GM18520 (cell line): ENCODE data around the gene SORCS3.
A peak's percentile ranks its signal among the peaks of the same experiment; 100 is the strongest.

Experiments used
- ATAC-seq: cut with Tn5 transposase; IDR thresholded peaks from one replicate; pipeline ENCODE4 v1.9.1; 2021; ENCODE audit not compliant: unreplicated experiment

The SORCS3 gene

DNA sequence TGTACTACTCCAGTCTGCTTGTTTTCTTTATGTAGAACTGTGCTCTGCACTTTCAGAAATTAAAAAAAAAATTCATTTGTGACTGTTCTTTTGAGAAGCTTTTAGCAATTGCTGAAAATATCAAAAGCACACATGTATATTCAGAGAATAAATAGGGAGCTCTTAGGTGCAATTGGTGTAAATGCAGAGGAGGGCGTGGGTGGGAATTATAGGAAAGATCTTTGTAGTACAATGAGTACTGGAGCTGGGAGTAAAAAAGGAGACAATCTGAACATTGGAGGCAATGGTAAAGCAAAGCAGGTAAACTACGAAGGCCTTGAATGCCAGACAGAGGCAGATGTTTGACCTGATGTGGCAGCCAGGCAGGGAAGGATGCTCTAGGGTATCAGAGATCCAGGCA, 267.5 kb downstream of the SORCS3 start:
- no peak for ATAC-seq

DNA sequence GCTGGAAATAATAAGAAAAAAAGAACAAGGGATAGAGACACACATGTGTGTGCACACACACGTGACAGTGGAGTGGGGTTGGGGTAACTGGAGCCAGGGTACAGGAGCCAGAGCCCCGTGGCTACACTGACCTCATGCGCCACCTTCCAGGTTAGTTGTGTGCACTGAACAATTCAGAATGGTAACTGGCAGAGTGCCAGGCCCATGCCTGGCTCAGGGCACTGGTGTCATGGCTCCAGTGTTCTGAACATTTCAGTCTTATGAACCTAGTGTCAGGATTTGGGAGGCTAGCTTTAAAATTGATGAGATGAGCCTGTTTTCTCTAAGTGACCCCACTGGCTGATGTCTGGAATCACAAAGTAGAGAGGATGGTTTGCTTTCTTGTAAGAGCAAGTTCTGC, 269.6 kb downstream of the SORCS3 start:
- no peak for ATAC-seq

DNA sequence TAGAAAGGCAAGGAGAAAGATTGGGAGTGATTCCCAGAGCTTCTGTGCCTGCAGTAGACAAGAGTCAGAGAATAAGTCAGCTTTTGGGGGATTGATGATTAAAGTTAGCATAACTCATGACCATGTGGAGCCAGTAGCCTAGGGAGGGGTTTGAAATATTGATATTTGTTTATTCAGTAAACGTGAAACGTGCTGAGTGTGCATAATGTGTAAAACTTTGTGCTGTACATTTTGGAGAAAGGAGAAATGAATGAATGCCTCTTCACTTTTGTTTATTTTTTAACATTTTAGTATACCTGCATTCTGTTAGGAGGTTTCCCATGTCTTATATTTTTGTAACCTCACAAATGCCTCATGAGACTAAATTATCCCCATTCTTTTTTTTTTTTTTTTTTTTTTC, 272.3 kb downstream of the SORCS3 start:
- no peak for ATAC-seq

DNA sequence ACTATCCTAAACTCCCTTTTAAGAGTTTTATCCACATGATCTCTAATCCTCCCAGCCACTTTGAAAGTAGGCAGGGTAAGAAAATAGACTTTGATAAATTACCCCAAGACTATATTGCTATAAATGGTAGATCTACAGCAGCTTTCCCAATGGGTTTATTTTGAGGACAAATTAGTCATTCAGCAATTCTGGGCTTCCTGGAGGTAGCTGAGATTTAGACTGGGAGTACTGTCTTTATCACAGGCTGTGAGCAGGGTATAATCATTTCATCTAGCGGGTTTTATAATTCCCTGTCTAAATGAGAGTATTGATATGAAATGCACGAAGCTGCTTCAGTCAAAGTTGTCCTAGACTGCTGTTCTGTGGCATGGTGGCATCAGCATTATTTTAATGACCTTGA, 279.4 kb downstream of the SORCS3 start:
- no peak for ATAC-seq

DNA sequence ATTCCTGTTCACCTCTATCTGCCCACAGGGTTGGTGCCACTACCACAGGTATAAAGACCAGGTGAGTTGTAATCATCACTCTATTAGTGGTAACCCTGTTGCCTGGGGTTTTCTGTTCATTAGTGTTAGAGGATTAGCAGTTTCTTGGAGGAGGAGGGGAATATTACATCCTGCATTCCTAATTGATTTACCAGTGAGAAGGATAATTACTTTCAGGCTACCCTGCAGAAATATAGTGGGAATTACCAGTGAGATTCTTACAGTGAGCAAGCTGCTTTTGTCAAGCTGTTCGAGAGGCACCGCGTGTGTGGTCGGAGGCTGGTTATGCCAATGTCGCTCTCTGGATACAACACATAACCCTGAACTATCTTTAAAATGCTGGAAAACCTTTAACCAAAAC, 280.7 kb downstream of the SORCS3 start:
- ATAC-seq = no peak

DNA sequence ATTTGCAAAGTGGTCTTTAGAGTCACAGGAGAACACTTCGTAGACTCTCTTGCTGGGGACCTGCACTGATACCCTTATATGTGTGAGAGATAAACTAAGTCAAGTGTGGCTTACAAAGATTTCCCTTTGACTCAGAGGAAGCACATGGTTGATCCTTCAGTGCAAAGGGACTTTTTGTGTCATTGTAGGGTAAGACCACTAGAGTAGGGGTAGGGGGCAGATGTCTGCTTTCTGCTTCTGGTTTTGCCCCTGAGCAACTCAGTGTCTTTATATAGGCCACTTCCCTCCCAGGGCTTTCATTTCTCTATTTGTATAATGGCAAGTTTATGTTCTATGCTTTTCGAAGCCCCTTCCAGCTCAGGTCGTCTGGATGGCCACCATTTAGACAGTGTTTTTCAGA, 281.7 kb downstream of the SORCS3 start:
- ATAC-seq = no peak

DNA sequence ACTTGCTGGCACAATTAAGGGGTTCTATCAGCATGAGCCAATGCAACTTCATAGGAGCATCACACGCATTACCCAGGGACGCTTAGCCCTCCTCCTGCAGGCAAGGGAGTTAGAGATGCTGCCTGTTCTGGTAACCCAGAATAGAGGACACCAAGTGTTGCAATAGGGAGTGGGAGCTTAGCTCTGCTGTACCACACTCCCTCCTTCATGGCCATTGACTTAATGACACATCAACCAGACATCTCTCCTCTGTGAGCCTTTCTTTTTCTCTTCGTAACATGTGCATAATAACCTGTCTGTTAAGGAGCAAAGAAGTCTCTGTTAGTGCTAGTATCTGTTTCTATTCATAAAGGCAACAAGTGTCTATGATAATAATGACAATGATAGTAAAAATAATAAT, 282.4 kb downstream of the SORCS3 start:
- no peak for ATAC-seq

DNA sequence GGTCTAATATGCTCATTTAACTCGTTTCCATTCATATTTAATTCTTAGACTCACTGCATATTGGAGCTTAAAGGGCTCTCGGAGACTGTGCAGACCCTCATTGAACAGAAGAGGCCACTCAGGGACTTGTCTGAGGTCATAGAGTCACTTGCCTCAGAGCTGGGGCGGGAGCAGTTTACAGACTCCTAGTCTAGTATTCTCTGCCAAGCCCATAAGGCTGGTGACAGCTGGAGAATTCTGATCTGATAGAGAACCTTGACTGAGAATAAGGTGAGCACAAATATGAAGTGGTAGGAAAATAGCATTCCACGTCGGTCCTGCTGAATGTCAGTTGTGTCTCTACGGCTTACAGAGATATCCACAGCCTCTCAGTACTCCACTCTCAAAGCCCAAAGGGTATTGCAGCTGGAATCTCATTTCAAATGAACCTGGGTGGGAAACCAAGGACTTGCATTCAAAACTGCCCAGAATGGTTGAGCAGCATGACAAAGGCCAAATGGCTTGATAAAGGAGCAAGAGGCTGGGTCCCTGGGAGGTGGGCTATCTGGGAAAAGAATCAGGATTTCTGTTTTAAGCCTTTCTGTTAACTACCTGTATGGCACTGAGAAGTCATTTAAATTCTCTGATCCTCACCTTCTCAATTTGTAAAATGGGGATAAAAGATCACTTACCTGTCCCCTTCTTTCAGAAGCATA, 283.2 kb downstream of the SORCS3 start:
- no peak for ATAC-seq

DNA sequence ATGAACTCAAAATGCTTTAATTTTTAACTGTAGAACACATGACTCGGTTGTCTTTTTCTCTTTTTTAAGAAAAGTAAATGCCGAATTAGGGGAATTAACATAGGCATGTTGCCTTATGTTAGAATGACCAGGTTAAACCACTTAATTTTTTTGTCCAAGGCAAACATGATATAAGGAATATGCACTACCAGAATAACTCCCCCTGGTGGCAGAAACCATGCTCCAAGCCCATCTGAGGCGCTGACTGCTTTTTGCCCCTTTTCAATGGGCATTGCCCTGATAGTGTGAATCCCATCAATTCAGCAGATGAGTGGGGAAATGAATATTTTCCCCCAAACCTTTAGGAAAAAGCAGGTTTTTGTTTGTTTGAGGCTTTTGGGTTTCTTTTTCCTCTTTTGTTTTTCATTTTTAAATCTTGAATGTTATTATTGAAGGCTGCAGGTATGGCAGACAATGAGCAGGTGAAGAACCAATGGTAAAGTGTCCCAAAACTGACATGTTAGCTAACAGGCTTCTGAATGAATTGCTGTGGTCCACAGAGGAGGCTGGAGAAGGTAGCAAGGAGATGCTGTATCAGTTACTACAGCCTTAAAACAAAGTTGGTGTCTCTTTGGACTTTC, 284.3 kb downstream of the SORCS3 start:
- ATAC-seq = peak; percentile 38

DNA sequence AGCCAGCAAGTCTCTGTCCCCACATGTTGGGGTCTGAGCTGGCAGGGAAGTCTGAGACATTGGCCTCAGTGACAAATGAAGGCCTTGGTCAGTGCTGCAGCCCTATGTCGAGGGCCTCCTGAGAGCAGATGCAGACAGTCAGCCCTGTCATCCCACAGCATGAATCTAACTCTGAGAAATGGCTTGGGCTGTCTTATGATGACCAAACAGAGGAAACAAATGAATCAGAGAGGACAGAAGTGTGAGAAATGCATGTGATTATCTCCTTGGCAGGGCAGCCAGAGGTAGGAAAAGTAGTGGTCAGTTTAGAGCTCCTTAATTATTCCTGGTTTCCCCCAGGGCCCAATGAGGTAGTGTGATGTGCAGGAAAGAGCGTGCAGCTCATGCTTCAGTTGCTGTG, 287.6 kb downstream of the SORCS3 start:
- ATAC-seq = no peak

DNA sequence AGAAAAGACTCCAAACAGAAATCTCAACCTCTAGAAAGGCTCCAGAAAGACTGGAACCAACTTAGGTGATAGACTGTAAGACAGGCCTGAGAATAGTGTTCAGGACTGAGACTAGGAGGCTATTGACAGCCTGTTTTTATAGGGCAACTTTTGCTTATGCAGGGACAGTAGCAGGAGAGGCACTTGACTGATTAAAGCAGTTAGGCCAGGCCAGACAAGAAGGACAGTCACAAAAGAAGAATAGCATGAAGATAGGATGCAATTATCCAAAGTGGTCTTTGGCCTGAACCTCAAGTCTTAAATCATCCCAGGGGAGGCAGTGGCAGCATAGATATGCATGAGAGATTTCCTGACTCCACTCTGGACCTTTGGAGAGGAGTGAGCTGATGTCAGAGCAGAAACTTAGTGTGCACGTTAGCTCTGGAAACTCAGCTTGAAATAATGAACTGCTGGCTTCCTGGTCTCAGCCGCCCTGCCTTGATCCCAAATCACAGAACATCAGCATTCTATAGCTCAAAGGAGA, 290.6 kb downstream of the SORCS3 start:
- no peak for ATAC-seq

DNA sequence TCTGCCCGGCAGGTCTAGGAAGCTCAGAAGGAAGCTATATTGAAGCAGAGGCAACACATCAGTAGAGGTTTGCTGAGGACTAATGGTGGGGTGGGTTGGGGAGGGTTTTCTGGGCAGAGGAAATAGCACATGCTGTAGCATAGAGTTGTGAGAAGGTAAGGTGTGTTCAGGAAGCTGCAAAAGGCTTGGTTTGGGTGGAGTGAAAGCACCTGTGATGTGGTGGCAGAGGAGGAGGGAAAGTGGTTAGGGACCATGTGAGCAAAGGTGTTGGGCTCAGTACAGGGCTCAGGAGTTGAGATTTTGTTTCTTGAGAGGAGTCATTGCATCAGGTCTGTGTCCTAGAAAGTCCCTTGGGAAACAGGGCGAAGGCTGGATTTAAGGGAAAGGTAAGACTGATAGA, 294.6 kb downstream of the SORCS3 start:
- no peak for ATAC-seq

DNA sequence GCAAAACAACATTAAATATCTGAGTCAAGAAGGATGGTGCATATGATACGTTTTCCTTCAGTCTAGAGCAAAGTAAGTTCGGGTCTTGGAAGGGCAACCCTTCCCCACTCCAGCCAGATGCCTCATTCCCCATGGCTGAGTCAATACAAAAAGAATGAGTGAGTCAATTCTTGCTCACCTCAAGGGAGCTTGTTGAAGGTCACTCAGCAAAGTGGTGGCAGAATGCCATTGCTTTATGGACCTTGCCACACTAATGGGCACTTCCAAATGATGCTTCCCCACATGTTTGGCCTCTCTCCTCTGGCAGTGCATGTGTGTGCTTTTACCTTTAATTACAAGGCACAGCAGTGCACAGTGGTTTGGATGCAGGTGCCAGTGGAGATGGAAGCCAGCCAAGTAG, 296.5 kb downstream of the SORCS3 start:
- no peak for ATAC-seq

DNA sequence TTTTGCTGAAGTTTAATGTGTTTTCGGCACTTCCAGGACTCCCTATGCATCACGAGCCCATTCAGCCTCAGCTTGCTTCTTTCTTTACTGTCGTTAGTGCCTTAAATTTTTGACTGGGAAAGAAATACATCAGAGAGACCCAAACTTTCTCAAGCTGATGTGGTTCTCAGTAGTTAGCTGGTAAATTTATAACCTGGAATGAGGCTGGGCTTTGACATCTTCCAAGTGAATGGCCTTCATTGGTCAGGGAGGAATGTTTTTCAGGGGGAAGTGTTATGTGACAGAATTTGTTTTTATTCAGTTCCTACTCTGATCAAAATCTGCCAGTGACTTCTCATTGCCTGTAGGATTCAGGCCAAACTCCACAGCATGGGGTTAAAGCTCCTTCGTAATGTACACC, 296.9 kb downstream of the SORCS3 start:
- no peak for ATAC-seq

DNA sequence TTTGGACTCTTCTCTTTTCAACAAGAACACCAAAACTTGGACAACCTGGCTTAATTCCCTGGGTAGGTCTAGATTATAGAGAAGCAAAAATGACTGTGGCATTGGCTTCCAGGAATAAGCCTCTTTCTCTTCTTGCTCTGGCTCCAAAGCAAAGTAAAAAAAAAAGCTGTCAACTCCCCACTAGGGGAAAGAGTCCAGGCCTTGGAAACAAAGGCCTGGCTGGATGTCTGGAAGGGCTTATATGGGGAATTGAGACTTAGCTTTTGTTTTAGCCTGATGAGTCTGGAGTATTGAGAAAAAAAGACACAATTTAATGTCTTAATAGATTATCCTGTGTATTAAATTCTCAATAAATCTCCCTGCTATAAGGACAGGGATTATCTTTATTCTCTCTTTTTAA, 300.6 kb downstream of the SORCS3 start:
- ATAC-seq = no peak

DNA sequence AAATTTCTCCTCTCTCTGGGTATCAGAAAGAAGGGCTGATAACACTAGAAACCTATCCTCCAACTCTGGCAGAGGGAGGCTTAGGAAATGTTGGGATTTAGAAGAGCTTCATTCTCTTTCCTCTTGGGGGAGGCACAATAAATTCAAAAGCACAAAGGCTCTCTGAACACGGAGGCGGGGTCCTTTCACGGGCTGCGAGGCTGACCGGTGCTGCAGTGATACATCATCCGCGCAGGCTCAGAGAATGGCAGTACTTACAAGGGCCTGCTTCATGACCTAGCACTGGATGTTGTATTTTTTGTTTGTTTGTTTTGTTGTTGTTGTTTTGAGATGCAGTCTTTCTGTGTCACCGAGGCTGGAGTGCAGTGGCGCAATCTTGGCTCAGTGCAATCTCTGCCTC, 306.2 kb downstream of the SORCS3 start:
- no peak for ATAC-seq

DNA sequence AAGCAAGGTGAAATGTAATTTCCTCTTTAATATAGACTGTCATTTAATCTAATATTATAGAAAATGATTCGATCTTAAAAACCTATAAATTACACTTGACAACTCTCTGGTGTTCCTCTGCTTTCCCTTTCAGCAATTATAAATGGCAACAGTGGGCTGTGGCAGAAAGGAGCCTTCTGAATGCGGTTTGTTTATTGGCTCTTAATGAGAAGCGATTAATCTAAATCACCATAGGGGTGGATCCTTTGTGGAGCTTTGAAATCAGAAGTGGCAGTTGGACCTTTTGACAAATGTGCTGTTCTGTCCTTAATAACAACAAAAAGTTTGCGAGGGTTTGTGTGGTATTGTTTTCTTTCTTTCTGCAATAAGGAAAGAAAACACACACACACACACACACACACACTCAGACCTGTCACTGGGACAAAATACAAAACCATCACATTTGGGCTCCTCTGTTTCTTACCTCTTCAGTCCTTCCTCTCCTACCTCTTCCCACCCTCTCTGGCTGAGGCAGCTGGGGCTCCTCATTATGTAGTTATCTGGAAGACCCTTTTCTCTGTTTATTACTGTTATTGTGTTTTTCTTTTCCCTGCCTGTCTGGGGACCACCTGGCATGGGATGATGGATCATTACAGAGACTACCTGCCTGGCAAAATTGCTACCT, 316.2 kb downstream of the SORCS3 start:
- ATAC-seq = no peak

DNA sequence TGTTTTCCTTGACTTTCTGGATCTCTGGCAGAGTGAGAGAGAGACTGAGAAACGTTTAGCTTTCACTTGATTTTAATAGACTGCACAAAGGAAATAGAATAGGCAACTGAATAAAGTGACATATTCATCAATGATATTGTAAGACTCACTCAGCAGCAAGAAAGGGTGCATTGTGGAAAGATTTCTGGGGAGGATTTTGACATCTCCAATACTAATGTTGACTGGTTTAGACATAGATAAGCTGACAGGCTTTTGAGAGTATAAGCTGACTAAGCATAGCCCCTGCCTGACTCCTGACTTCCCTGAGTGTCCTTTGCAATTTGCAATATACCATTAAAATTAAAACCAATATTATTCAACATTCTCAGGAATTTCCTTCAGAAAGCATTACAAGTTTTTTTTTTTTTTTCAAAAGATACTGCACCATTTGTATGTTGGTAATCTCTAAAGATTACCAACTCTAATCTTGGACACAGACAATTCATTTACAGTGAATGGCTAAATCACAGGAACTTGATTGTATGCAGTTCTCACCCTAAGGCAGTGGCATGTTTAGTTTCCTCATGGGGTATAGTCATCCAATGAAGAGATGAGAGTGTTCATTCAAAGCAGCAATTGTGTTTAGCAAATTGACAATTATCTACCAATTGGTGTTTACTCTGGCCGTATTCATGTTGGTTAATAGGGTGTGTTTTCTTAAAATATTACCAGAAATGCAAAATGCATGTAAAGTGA, 325.6 kb downstream of the SORCS3 start:
- ATAC-seq = no peak

DNA sequence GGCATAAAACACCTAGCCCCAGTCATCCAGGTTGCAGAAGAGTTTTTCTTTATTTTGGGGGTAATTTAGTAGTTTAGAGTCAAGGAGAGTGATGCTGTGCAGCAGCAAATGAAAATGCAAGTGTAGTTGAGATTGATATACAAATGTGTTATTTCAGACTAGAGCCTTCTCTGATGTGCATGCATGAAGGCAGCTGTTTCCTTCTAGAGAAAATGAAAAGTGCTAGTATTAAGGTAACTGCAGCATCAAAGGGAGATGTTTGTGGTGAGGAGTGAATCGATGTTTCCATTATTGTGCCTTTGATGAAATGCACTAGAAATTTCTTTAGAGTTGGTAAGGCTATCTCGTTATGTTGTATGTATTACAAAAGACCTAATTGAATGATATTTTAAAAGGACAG, 339.3 kb downstream of the SORCS3 start:
- ATAC-seq = no peak

DNA sequence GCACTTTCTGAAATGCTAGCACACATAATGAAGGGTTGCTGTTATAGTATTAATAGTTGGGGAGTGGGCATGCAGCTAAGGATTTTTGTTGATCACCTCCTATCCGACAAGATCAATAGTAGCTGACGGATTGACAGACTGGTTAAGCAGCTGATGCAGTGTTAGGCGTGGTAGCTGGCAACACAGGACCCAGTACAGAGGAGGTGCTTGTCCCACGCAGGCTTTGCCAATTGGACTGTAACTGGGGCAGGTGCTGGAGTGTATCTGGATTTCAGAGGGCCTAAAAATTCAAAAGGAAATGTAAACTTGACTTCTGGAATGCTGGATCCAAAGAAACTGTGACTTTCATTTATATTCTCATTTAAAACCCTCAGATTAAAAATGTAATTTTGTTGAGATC, 340.9 kb downstream of the SORCS3 start:
- no peak for ATAC-seq

DNA sequence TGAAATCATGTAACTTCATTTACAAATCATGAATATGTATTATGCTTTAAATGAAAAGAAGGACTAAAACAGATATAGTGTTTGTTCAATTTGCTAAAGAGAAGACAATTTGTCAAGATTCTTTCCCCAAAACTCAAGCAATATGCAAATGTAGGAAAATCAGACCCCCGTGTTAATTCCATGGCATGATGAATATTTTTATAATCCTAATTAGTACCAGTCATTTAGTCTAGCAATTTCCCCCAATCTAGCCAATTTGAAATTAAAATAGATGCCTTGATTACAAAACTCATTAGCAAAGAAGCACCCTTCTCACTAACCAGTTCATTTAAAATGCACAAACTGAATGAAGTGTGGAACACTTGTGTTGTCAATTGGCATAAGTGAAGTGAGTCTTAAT, 347.6 kb downstream of the SORCS3 start:
- no peak for ATAC-seq

DNA sequence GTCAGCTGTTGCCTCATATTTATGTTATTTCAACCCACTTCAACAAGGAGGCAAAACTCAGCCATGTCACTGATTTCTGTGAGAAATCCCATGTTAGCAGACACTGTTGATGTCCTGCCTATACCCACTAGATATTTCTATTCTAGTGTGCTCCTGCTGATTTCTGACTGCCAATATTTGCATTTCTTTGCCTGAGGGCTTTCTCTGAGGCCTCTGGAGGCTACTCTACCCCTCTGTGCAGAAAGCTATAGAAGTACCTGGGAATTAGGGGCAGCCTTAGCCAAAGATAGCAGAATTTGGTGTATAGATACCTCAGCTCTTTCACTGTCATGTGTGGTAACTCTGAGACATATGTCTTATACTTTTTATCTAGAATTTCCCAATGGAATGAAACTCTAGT, 348.8 kb downstream of the SORCS3 start:
- no peak for ATAC-seq
